AG09319 (cell line): ENCODE measurements around the gene ANKRD40.
A peak's percentile ranks its signal among the peaks of the same experiment; 100 is the strongest.

Experiments used
- DNase-seq: peaks from one replicate; pipeline ENCODE4 v3.0.0-alpha.2; 2010; ENCODE audit warnings: low read depth; ENCODE audit errors: extremely low read depth
- TF ChIP-seq, protein P1 (sequence below): IDR thresholded peaks from 2 replicates; pipeline ENCODE4 v1.5.1; 2011; ENCODE audit warnings: low read depth, mild to moderate bottlenecking, inconsistent platforms, low read length, moderate library complexity

Gene ANKRD40

DNA sequence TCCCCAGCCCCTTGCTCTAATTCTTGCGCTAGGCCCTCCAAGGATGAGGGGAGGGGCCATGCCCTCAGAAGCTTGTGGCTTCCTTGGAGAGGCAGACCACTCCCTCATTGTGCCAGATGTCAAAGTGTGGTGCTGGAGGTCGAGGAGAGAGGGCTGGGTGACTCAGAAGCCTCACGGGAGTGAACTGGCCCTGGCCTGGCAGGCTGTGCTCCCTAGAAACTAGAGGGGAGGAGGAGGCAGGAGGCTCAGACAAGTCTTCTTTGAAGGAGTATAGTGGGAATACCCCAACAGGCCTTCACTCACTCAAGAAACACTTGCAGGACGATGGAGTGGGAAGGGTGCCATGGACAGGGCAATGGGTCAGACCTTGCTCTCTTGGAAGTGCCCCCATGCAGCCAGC is 18.5 kb downstream of the ANKRD40 start:
- DNase-seq: no peak
- TF ChIP-seq, protein P1, sequence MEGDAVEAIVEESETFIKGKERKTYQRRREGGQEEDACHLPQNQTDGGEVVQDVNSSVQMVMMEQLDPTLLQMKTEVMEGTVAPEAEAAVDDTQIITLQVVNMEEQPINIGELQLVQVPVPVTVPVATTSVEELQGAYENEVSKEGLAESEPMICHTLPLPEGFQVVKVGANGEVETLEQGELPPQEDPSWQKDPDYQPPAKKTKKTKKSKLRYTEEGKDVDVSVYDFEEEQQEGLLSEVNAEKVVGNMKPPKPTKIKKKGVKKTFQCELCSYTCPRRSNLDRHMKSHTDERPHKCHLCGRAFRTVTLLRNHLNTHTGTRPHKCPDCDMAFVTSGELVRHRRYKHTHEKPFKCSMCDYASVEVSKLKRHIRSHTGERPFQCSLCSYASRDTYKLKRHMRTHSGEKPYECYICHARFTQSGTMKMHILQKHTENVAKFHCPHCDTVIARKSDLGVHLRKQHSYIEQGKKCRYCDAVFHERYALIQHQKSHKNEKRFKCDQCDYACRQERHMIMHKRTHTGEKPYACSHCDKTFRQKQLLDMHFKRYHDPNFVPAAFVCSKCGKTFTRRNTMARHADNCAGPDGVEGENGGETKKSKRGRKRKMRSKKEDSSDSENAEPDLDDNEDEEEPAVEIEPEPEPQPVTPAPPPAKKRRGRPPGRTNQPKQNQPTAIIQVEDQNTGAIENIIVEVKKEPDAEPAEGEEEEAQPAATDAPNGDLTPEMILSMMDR: no peak

DNA sequence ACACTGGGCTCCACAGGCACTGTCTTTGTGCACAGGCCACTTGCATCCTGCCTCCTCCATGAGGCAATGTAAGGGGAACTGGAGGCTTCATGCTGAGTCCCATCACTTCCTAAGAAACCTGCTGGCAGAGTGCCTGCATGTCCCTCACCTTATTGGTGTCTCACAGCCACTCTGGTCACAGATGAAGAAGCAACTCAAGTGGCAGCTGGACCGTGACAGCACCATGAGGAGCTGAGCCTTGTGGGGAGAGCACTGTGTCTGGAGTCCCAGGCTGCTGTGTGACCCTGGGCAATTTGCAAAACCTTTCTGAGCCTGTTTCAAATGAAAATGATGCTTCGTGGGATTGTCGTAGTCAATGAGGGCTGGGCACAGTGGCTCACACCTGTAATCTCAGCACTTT is 19.5 kb downstream of the ANKRD40 start:
- TF ChIP-seq, protein P1: no peak

DNA sequence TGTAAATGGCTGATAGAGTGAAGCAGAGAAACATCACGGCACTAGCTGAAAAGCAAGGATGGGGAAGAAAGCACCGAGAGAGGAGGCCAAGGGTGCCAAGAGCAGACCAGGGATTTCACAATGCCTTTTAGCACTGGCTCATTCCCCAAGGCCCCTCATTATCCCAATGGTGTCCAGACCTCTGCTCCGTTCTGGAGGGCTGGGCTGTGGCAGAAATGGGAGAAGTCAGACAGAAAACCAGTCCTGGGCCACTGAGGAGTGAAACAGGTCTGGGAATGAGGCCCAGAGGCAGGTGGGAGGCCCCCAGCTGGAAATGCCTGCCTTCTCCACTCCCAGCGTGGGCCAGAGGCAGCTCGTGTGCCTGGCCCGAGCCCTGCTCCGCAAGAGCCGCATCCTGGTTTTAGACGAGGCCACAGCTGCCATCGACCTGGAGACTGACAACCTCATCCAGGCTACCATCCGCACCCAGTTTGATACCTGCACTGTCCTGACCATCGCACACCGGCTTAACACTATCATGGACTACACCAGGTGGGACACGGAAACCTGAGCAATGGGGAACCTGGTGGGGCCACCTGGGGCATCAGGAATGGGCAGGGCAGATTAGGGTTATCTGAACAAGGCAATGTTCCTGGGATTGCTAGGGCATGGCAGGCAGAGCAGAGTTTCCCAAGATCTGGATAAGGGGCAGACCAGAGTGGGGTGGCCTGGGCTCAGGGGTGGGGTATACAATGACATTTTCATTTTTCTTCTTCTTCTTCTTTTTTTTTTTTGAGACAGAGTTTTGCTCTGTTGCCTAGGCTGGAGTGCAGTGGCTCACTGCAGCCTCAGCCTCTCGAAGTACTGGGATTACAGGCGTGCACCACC is 20.3 kb downstream of the ANKRD40 start:
- no peak for DNase-seq
- TF ChIP-seq, protein P1: no peak

More for the DNA sequence above, 19.5 kb downstream of the ANKRD40 start:
- no peak for DNase-seq

DNA sequence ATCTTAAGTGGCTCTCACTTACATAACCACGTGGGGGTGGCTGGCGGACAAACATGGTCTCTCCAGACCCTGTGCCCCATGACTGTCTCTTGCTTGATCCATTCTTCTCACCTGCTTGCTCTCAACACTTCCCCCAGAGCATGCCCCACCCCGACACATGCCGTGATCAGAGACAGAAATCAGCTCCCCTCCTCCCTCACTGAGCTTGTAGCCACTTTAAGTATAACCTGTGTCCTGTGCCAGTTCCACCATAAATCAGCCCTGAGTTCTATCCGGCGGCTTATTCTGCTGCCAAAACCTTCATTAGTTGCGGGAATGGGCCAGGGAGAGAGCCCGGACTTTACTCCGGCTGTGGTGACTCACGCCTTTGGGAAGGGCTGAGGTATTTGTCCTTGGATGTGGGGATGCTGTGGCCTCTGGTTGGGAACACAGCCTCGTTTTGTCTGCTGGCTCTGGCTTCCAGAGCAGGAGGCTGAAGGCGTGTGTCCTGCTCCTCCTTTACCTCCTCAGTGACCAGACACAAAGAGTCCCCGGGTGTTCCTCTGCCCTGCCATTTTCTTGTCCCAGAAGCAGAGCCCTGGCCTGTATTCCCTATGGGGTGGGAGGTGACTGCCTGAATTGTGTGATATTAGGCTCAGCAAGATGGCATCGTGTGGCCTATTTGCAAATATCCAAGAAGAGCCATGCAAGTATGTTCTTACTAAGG is 21.1 kb downstream of the ANKRD40 start:
- TF ChIP-seq, protein P1: no peak
- DNase-seq: peak; percentile 57

DNA sequence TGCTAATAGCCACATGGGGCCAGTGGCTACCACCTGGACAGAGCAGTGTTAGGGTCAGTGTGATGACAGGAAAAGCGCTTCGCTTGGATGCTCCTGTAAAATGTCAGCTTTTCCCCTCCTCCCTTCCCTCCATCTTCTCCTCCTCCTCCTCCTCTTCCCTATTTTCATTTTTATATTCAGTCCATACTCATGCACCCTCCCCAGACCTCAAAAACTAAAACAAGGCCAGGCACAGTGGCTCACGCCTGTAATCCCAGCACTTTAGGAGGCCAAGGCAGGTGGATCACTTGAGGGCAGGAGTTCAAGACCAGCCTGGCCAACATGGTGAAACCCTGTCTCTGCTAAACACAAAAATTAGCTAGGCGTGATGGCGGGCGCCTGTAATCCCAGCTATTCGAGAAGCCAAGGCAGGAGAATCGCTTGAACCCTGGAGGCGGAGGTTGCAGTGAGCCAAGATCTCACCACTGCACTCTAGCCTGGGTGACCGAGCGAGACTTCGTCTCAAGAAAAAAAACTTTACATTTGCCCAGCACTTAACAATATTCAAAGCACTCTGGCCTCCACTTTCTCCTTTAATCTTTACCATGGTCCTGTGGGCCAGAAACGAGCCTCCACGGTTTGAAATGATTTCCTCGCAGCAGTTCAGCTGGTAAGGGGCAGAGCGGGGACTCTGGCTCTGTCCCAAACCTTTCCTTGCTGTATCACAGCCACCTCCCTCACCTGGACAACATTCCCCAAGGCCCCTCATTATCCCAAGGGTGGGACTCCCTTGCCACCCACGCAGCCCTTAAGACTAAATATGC is 21.8 kb downstream of the ANKRD40 start:
- no peak for DNase-seq
- TF ChIP-seq, protein P1: no peak

DNA sequence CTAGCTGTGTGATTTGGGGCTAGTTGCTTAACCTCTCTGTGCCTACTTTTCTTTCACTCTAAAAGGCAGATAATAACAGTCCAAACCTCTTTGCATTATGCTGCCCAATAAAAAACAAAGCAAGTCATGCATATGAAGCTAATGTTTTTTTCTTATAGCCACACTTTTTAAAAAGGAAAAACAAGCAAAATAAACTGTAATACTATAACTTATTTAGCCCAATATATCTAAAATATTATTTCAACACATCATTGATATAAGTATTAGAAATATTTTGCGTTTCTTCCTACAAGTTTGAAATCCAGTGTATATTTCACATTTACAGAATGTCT is 22.4 kb downstream of the ANKRD40 start:
- TF ChIP-seq, protein P1: no peak
- no peak for DNase-seq
